ENCODE data around the gene DHRS7C.

The DHRS7C gene

GRCh38 chr17:9798008-9798407 is 6.6 kb upstream of the DHRS7C start (continued):
- TF ChIP-seq, protein P1, sequence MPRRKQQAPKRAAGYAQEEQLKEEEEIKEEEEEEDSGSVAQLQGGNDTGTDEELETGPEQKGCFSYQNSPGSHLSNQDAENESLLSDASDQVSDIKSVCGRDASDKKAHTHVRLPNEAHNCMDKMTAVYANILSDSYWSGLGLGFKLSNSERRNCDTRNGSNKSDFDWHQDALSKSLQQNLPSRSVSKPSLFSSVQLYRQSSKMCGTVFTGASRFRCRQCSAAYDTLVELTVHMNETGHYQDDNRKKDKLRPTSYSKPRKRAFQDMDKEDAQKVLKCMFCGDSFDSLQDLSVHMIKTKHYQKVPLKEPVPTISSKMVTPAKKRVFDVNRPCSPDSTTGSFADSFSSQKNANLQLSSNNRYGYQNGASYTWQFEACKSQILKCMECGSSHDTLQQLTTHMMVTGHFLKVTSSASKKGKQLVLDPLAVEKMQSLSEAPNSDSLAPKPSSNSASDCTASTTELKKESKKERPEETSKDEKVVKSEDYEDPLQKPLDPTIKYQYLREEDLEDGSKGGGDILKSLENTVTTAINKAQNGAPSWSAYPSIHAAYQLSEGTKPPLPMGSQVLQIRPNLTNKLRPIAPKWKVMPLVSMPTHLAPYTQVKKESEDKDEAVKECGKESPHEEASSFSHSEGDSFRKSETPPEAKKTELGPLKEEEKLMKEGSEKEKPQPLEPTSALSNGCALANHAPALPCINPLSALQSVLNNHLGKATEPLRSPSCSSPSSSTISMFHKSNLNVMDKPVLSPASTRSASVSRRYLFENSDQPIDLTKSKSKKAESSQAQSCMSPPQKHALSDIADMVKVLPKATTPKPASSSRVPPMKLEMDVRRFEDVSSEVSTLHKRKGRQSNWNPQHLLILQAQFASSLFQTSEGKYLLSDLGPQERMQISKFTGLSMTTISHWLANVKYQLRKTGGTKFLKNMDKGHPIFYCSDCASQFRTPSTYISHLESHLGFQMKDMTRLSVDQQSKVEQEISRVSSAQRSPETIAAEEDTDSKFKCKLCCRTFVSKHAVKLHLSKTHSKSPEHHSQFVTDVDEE (CRISPR knock-in tag; IDR thresholded peaks at IDR 0.05): no peak

- TF ChIP-seq, protein P2, sequence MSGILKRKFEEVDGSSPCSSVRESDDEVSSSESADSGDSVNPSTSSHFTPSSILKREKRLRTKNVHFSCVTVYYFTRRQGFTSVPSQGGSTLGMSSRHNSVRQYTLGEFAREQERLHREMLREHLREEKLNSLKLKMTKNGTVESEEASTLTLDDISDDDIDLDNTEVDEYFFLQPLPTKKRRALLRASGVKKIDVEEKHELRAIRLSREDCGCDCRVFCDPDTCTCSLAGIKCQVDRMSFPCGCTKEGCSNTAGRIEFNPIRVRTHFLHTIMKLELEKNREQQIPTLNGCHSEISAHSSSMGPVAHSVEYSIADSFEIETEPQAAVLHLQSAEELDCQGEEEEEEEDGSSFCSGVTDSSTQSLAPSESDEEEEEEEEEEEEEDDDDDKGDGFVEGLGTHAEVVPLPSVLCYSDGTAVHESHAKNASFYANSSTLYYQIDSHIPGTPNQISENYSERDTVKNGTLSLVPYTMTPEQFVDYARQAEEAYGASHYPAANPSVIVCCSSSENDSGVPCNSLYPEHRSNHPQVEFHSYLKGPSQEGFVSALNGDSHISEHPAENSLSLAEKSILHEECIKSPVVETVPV (CRISPR knock-in tag; IDR thresholded peaks at IDR 0.05): no peak
- TF ChIP-seq TOX (CRISPR knock-in tag; IDR thresholded peaks at IDR 0.05; ENCODE audit: borderline replicate concordance): no peak
- TF ChIP-seq ZNF565 (CRISPR knock-in tag; conservative IDR thresholded peaks at IDR 0.05; ENCODE audit: low read depth): no peak
- TF ChIP-seq ZNF8 (CRISPR knock-in tag; IDR thresholded peaks at IDR 0.05): no peak
- TF ChIP-seq CSDC2 (CRISPR knock-in tag; IDR thresholded peaks at IDR 0.05): no peak
- TF ChIP-seq ESRRG (CRISPR knock-in tag; IDR thresholded peaks at IDR 0.05): no peak
- TF ChIP-seq ZFP30 (CRISPR knock-in tag; IDR thresholded peaks at IDR 0.05): no peak
- no peak for TF ChIP-seq ARNTL (CRISPR knock-in tag; IDR thresholded peaks at IDR 0.05; ENCODE audit: borderline replicate concordance, low read depth)
- TF ChIP-seq PPARA (CRISPR knock-in tag; IDR thresholded peaks at IDR 0.05; ENCODE audit: borderline replicate concordance): no peak
- TF ChIP-seq ZC3H10 (CRISPR knock-in tag; IDR thresholded peaks at IDR 0.05): no peak
- TF ChIP-seq RARB (CRISPR knock-in tag; IDR thresholded peaks at IDR 0.05): no peak
- TF ChIP-seq ZNF70 (CRISPR knock-in tag; IDR thresholded peaks at IDR 0.05): no peak
- TF ChIP-seq, protein P3, sequence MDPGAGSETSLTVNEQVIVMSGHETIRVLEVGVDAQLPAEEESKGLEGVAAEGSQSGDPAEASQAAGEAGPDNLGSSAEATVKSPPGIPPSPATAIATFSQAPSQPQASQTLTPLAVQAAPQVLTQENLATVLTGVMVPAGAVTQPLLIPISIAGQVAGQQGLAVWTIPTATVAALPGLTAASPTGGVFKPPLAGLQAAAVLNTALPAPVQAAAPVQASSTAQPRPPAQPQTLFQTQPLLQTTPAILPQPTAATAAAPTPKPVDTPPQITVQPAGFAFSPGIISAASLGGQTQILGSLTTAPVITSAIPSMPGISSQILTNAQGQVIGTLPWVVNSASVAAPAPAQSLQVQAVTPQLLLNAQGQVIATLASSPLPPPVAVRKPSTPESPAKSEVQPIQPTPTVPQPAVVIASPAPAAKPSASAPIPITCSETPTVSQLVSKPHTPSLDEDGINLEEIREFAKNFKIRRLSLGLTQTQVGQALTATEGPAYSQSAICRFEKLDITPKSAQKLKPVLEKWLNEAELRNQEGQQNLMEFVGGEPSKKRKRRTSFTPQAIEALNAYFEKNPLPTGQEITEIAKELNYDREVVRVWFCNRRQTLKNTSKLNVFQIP (CRISPR knock-in tag; IDR thresholded peaks at IDR 0.05; ENCODE audit: borderline replicate concordance, low read depth): no peak
- TF ChIP-seq BACH2 (CRISPR knock-in tag; IDR thresholded peaks at IDR 0.05; ENCODE audit: borderline replicate concordance): no peak
- TF ChIP-seq GLIS3 (CRISPR knock-in tag; IDR thresholded peaks at IDR 0.05): no peak
- no peak for TF ChIP-seq PATZ1 (CRISPR knock-in tag; IDR thresholded peaks at IDR 0.05; ENCODE audit: borderline replicate concordance)
- TF ChIP-seq, protein P4, sequence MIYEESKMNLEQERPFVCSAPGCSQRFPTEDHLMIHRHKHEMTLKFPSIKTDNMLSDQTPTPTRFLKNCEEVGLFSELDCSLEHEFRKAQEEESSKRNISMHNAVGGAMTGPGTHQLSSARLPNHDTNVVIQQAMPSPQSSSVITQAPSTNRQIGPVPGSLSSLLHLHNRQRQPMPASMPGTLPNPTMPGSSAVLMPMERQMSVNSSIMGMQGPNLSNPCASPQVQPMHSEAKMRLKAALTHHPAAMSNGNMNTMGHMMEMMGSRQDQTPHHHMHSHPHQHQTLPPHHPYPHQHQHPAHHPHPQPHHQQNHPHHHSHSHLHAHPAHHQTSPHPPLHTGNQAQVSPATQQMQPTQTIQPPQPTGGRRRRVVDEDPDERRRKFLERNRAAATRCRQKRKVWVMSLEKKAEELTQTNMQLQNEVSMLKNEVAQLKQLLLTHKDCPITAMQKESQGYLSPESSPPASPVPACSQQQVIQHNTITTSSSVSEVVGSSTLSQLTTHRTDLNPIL (CRISPR knock-in tag; IDR thresholded peaks at IDR 0.05; ENCODE audit: low read depth): no peak
- no peak for TF ChIP-seq OSR1 (CRISPR knock-in tag; IDR thresholded peaks at IDR 0.05)
- no peak for TF ChIP-seq ISL1 (CRISPR knock-in tag; IDR thresholded peaks at IDR 0.05)
- ATAC-seq: no peak
Observed at GRCh38 chr17:9792181-9792840, 919 bp upstream of the DHRS7C start.

DNA sequence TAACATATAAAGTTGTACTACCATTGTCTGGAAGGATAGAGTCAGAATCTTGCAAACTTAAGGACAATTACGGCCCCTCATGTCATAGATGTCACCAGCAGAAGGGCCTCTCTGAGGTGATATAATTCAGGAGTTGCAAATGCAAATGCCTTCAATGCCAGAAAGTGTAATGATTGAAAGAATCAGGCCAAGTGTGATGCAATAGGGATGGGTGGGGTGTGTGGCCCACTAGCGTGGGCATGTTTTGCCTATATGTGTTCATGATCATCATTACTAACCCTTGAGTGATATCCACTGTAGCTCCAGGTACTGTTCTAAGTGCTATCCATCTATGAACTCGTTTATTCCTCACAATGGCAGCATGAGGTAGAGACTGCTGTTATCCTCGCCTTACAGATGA is 1.1 kb downstream of the DHRS7C start:
- ATAC-seq: no peak

More for the DNA sequence above, 1.1 kb downstream of the DHRS7C start:
- TF ChIP-seq PPARA (CRISPR knock-in tag; IDR thresholded peaks at IDR 0.05; ENCODE audit: borderline replicate concordance) (no peak), RARB (CRISPR knock-in tag; IDR thresholded peaks at IDR 0.05) (no peak), BACH2 (CRISPR knock-in tag; IDR thresholded peaks at IDR 0.05; ENCODE audit: borderline replicate concordance) (no peak), TCF4 (CRISPR knock-in tag; IDR thresholded peaks at IDR 0.05; ENCODE audit: borderline replicate concordance) (no peak)
- TF ChIP-seq, protein P2 (CRISPR knock-in tag; IDR thresholded peaks at IDR 0.05): no peak
- TF ChIP-seq, protein P4 (CRISPR knock-in tag; IDR thresholded peaks at IDR 0.05; ENCODE audit: low read depth): no peak

Measured in SK-N-SH treated with all-trans-retinoic acid at 6 μM for 48 hours (cell line).